PC-3 (cell line): Measurements from ENCODE around the gene SCN4B. TPM values are rescaled to one million over a fixed set of nuclear protein-coding genes. Genes with fewer than 3 reads are reported as not detected.

Experiments
- ATAC-seq: fragments of 200-7000 bp; cut with Tn5 transposase; 2 replicates; pipeline ENCODE4 v1.9.1; 2020; ENCODE audit warnings: mild to moderate bottlenecking, moderate library complexity
- BruUV-seq: library from RNA; stranded (reverse); fragments of 400-500 nt; replicated peaks from 2 replicates; lab custom pipeline; 2021; lab: Mats Ljungman, UMichigan
- CTCF ChIA-PET: fragments of 300-600 bp; sonication (Branson Sonifier 250); formaldehyde crosslinking; loops from one replicate; lab custom pipeline; 2022; ENCODE audit warnings: antibody characterized with exemption; lab: Charles Lee
- POLR2A ChIA-PET: fragments of 300-600 bp; sonication (Branson Sonifier 250); formaldehyde crosslinking; loops from one replicate; lab custom pipeline; 2022; ENCODE audit warnings: antibody characterized with exemption; ENCODE audit not compliant: unreplicated experiment; lab: Charles Lee
- DNase-seq: peaks from one replicate; pipeline ENCODE4 v3.0.0-alpha.2; 2015
- H2AFZ ChIP-seq: fragments of 300-600 bp; sonication (generic); 2 replicates; pipeline ENCODE4 v1.6.0; 2016; ENCODE audit warnings: antibody characterized with exemption, low read length
- H3F3A ChIP-seq: fragments of 300-600 bp; sonication (generic); one replicate; pipeline ENCODE4 v1.6.0; 2017; ENCODE audit warnings: antibody characterized with exemption, low read length, control low read depth, mild to moderate bottlenecking; ENCODE audit not compliant: unreplicated experiment
- H3K27ac ChIP-seq: fragments of 300-600 bp; sonication (generic); 2 replicates; pipeline ENCODE4 v1.5.1; 2016; ENCODE audit warnings: mild to moderate bottlenecking, low read length
- H3K27me3 ChIP-seq: fragments of 300-600 bp; sonication (generic); 2 replicates; pipeline ENCODE4 v1.6.1; 2016; ENCODE audit warnings: low read length, mixed read lengths
- H3K36me3 ChIP-seq: fragments of 300-600 bp; sonication (generic); 2 replicates; pipeline ENCODE4 v1.6.1; 2016; ENCODE audit warnings: low read depth, mixed run types, low read length, mixed read lengths
- H3K4me1 ChIP-seq: fragments of 300-600 bp; sonication (generic); 2 replicates; pipeline ENCODE4 v1.5.1; 2016; ENCODE audit warnings: low read length; ENCODE audit not compliant: insufficient read depth
- H3K4me2 ChIP-seq: fragments of 300-600 bp; sonication (generic); 2 replicates; pipeline ENCODE4 v1.6.0; 2016; ENCODE audit warnings: low read length
- H3K4me3 ChIP-seq: fragments of 300-600 bp; sonication (generic); 2 replicates; pipeline ENCODE4 v1.5.1; 2016; ENCODE audit warnings: mild to moderate bottlenecking, low read length, mixed read lengths
- H3K79me2 ChIP-seq: fragments of 300-600 bp; sonication (generic); 2 replicates; pipeline ENCODE4 v1.6.1; 2017; ENCODE audit warnings: low read length, mixed read lengths
- H3K9ac ChIP-seq: fragments of 300-600 bp; sonication (generic); 2 replicates; pipeline ENCODE4 v1.6.0; 2016; ENCODE audit warnings: mild to moderate bottlenecking, low read length
- H3K9me2 ChIP-seq: fragments of 300-600 bp; sonication (generic); replicated peaks from 2 replicates; pipeline ENCODE4 v1.6.1; 2016; ENCODE audit warnings: mixed run types, low read length, mixed read lengths
- H3K9me3 ChIP-seq: fragments of 300-600 bp; sonication (generic); 2 replicates; pipeline ENCODE4 v1.6.1; 2016; ENCODE audit warnings: low read length, mixed read lengths
- H4K20me1 ChIP-seq: fragments of 300-600 bp; sonication (generic); 2 replicates; pipeline ENCODE4 v1.6.1; 2016; ENCODE audit warnings: low read length, mixed read lengths
- CTCF ChIP-seq: fragments of 300-600 bp; sonication (generic); conservative IDR thresholded peaks from 2 replicates; pipeline ENCODE4 v1.5.1; 2017; ENCODE audit warnings: antibody characterized with exemption, low read depth, mild to moderate bottlenecking, low read length
- EZH2 ChIP-seq: fragments of 300-600 bp; sonication (generic); IDR thresholded peaks from one replicate; pipeline ENCODE4 v1.6.1; 2017; ENCODE audit warnings: antibody characterized with exemption, mild to moderate bottlenecking, low read length; ENCODE audit not compliant: unreplicated experiment
- EZH2phosphoT487 ChIP-seq: fragments of 300-600 bp; sonication (generic); IDR thresholded peaks from 2 replicates; pipeline ENCODE4 v1.6.1; 2018; ENCODE audit warnings: mild to moderate bottlenecking, antibody characterized with exemption, low read length, borderline replicate concordance
- intact Hi-C: fragments of 100-400 bp; cut with micrococcal nuclease; formaldehyde crosslinking; loops from 2 replicates; pipeline ENCODE4 v1.9.0; 2023
- total RNA-seq: library from RNA; depleted of rRNA; stranded (reverse); fragments of >200 nt; gene quantifications from 2 replicates; pipeline ENCODE4 v1.2.3, GENCODE V29; 2014

Gene SCN4B
- total RNA-seq, 1 experiment from 2014 or later, result not detected

GRCh38 chr11:118108513-118108912 is 44.1 kb downstream of the SCN4B start:
- no peak overlapping the region for H3K27ac ChIP-seq
- H3F3A ChIP-seq, result no peaks in the 10 kb centered on the region
- H2AFZ ChIP-seq, result no peak overlapping the region
- H3K36me3 ChIP-seq, result no peaks in the 10 kb centered on the region
- H3K27me3 ChIP-seq, result peaks cover 57% of the 10 kb centered on the region
- TF ChIP-seq EZH2phosphoT487 (no peak), CTCF (no peak), EZH2 (no peak)
- no TSS peak for BruUV-seq
- H3K4me3 ChIP-seq, result no peak overlapping the region
- ChIA-PET POLR2A (no interaction called here), CTCF (no interaction called here)
- no peak for DNase-seq
- no peaks in the 10 kb centered on the region for H4K20me1 ChIP-seq
- no peaks in the 10 kb centered on the region for H3K9me2 ChIP-seq
- no peak for ATAC-seq
- no peaks in the 10 kb centered on the region for H3K4me1 ChIP-seq
- no peak overlapping the region for H3K4me2 ChIP-seq
- intact Hi-C loops, result no loop called here
- H3K79me2 ChIP-seq, result no peaks in the 10 kb centered on the region
- H3K9ac ChIP-seq, result no peak overlapping the region
- H3K9me3 ChIP-seq, result no peaks in the 10 kb centered on the region

- Histone ChIP-seq H3K79me2 (no peaks in the 10 kb centered on the region), H4K20me1 (no peaks in the 10 kb centered on the region), H3K27me3 (peaks cover 61% of the 10 kb centered on the region), H3K9me2 (no peaks in the 10 kb centered on the region), H3K9ac (no peak overlapping the region), H3K4me2 (no peak overlapping the region), H3F3A (no peaks in the 10 kb centered on the region), H3K4me3 (no peak overlapping the region), H2AFZ (no peak overlapping the region), H3K4me1 (no peaks in the 10 kb centered on the region), H3K27ac (no peak overlapping the region), H3K9me3 (no peaks in the 10 kb centered on the region), H3K36me3 (no peaks in the 10 kb centered on the region)
- POLR2A ChIA-PET, result no interaction called here
- CTCF ChIA-PET, result no interaction called here
- TF ChIP-seq EZH2phosphoT487, result no peak
- no peak for TF ChIP-seq EZH2
- TF ChIP-seq CTCF, result no peak
- ATAC-seq, result no peak
- DNase-seq, result peak; percentile 58
- intact Hi-C loops, result no loop called here
- BruUV-seq, result no TSS peak
Observed at GRCh38 chr11:118106789-118107335, 45.8 kb downstream of the SCN4B start.

GRCh38 chr11:118105657-118106305 is 46.8 kb downstream of the SCN4B start:
- H3K9me3 ChIP-seq, result no peaks in the 10 kb centered on the region
- POLR2A ChIA-PET, result no interaction called here
- BruUV-seq, result no TSS peak

More at GRCh38 chr11:118105657-118106305, 46.8 kb downstream of the SCN4B start:
- Histone ChIP-seq H3K9ac (no peak overlapping the region), H3K36me3 (no peaks in the 10 kb centered on the region), H4K20me1 (no peaks in the 10 kb centered on the region), H3K4me2 (no peak overlapping the region), H3F3A (no peaks in the 10 kb centered on the region), H3K27ac (no peak overlapping the region), H3K27me3 (peaks cover 67% of the 10 kb centered on the region), H2AFZ (no peak overlapping the region), H3K79me2 (no peaks in the 10 kb centered on the region), H3K9me2 (no peaks in the 10 kb centered on the region), H3K4me3 (no peak overlapping the region), H3K4me1 (no peaks in the 10 kb centered on the region)
- DNase-seq, result no peak
- intact Hi-C loops, result no loop called here
- ATAC-seq, result no peak
- CTCF ChIA-PET, result no interaction called here
- no peak for TF ChIP-seq CTCF
- TF ChIP-seq EZH2, result no peak
